GM10266 (cell line): ENCODE data around the gene SMG7.

Experiments used
- DNase-seq: peaks from one replicate; pipeline ENCODE4 v3.0.0; 2012; ENCODE audit errors: extremely low spot score
- TF ChIP-seq, protein P1 (sequence below): IDR thresholded peaks from 2 replicates; pipeline ENCODE4 v1.5.1; 2012; ENCODE audit warnings: mild to moderate bottlenecking, low read depth; ENCODE audit not compliant: control insufficient read depth, insufficient read depth; ENCODE audit errors: missing control alignments

SMG7 gene

DNA sequence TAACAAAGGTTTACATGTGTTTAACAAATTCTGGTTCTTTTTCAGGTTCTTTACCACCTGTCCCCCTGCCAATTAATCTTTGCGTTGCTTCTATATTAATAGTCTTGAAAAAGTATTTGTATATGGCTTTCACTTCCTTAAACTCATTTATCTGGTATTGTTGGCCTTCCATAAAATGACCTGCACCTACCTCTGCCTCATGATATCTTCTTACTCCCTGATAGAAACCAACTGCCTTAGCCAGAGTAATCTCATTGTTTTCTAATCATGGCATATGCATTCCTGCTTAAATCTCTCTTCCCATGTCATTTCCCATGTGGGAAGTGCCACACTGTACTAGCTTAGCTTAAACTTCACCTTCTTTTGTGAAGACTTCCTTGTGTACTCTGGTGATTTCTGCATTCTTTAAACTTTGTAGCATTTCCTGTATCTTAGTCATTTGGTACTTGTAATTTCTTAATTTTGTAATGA is 8.7 kb downstream of the SMG7 start:
- TF ChIP-seq, protein P1, sequence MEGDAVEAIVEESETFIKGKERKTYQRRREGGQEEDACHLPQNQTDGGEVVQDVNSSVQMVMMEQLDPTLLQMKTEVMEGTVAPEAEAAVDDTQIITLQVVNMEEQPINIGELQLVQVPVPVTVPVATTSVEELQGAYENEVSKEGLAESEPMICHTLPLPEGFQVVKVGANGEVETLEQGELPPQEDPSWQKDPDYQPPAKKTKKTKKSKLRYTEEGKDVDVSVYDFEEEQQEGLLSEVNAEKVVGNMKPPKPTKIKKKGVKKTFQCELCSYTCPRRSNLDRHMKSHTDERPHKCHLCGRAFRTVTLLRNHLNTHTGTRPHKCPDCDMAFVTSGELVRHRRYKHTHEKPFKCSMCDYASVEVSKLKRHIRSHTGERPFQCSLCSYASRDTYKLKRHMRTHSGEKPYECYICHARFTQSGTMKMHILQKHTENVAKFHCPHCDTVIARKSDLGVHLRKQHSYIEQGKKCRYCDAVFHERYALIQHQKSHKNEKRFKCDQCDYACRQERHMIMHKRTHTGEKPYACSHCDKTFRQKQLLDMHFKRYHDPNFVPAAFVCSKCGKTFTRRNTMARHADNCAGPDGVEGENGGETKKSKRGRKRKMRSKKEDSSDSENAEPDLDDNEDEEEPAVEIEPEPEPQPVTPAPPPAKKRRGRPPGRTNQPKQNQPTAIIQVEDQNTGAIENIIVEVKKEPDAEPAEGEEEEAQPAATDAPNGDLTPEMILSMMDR: no peak
- DNase-seq: no peak

DNA sequence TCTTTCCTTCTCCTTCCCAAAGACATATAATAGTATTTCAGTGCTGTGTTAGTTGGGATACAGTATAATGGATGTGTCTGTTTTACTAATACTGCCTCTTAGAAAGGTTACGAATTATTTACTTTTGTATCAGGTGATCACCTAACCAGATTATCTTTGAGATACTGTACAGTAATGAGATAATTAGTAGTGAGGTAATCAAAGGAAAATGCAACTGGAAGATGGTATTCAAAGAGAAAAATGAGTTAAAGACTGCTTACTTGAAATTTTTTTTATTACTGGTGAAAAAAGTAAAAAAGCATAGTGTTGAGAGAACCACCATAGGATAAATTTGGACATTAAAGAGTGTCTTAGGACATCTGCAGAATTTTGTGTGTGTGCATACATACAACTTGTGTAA is 10.9 kb downstream of the SMG7 start:
- TF ChIP-seq, protein P1: no peak
- DNase-seq: no peak

GRCh38 chr1:183484254-183484653 is 12.0 kb downstream of the SMG7 start:
- DNase-seq: no peak
- TF ChIP-seq, protein P1: no peak

GRCh38 chr1:183484851-183485250 is 12.6 kb downstream of the SMG7 start:
- TF ChIP-seq, protein P1: no peak
- DNase-seq: no peak

DNA sequence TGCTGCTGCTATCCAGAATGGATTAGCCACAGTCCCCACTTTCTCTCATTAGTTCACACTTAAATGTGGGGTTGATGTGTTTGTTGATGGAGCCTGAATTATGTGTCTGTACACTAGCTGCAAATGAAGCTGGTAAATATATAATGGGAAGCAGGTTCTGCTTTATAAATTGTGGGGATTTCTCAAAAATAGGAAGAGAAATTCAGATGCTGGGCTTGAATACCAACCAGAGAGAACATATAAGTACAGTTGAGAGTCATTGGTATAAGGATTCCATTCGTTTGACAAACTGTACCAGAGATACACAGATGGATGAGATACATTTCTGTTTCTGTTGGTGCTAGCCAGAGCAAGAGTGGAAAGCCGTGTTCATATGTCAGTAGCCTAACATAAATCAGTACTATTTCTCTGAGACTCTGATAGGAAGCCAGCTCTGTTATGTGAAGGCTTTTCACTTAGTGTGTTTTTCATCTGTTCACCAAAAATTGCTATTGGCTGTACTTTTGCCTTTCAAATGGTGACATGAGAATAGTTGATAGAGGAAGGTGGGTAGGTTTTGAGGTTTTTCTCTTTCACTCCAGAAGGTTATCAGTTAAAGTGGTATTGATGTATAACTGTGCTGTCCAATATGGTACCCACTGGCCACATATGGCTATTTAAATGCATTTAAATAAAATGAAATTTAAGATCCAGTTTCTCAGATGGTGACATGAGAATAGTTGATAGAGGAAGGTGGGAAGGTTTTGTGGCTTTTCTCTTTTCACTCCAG is 15.6 kb downstream of the SMG7 start:
- no peak for DNase-seq
- TF ChIP-seq, protein P1: no peak

GRCh38 chr1:183490932-183491331 is 18.6 kb downstream of the SMG7 start:
- no peak for DNase-seq
- TF ChIP-seq, protein P1: no peak

- no peak for DNase-seq
- TF ChIP-seq, protein P1: no peak
Measured at GRCh38 chr1:183493540-183494245, 21.4 kb downstream of the SMG7 start.
